GM19351 (cell line): Measurements from ENCODE around the gene GPR37L1.
"Not testable (repeated sequence)": the region's sequence is repeated elsewhere in the genome, so short reads cannot be mapped to it uniquely, and the experiment has no call there.

Experiments
- ATAC-seq: cut with Tn5 transposase; IDR thresholded peaks from one replicate; pipeline ENCODE4 v1.9.1; 2021; ENCODE audit warnings: mild to moderate bottlenecking, moderate library complexity; ENCODE audit not compliant: unreplicated experiment

GPR37L1 gene

DNA sequence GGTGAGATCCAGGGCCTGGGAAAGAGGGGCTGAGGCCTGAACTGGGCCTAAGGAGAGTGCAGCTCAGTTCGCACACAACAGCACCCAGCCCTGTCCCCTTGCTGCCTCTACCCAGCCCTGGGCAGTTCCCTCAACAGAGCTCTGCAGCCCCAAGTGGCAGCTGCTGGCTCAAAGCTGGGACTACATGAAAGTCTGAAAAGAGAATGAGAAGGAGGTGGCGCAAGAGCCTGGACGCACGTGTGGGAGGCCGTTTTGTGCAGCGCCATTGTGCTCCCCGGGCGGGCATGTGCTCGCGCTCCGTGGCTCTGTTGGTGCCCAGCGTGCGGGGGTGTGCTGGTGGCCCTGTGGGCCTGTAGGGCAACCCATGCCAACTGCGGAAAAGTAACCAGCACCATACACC is 10.3 kb downstream of the GPR37L1 start:
- ATAC-seq: no peak

GRCh38 chr1:202133496-202133895 is 10.8 kb downstream of the GPR37L1 start:
- ATAC-seq: no peak

DNA sequence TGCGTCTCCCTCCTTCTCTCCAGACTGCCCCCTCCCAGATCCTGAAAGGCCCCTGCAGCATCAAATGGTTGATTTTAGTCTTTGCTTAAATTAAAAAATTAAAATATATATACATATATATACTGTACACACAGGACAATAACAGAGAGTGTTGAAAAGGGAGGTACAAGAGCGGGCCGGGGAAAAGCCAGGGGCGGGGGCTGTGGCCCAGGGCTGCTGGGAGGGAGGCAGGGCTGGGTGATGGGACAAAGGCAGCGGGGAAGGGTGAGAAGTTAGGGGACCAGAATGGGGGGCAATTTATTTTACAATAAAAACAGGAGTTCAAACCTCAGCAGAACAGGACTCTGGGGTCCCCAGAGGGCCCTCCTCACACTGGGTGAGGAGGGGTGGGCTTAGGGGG is 11.3 kb downstream of the GPR37L1 start:
- ATAC-seq: no peak

DNA sequence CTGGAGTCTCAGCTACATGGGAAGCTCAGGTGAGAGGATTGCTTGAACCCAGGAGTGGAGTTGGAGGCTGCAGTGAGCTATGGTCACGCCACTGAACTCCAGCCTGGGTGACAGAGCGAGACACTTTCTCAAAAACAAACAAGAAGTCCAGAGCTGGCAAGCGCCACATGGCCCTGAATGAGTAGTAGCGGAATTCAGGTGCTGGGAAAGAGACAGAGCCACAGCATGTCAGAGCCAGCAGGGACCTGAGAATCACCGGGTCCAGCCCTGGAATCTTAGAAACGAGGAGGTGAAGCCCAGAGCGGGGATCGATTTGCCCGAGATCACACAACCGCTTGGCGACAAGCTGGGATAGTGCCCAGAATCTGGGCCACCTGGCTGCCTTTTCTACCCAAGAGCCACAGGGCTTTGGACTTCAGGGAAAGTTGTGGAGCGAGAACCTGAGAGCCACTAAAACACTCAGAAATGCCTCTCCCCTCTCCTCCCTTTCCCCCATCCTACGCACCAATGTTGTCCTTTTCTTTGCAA is 12.0 kb downstream of the GPR37L1 start:
- no peak for ATAC-seq

- peak; percentile 70 for ATAC-seq
Observed at GRCh38 chr1:202135221-202135721, 12.6 kb downstream of the GPR37L1 start.

DNA sequence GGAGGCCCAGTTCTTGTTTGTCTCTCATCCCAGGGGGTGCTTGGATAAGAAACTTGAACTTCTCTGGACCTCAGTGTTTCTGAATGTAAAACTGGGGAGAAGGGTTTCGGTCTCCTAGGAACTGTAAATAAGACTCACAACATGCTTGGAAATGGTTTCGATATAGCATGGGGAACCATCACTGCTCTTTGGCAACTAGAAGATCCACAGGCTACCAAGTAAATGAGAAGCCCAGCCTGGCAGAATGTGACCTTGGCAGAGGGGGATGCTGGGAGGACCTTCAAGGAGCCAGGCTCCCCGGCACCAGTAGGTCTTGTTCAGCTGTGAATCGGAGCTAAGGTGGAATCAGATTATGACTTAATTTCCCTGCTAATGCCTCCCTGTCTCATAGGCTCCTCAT is 18.1 kb downstream of the GPR37L1 start:
- ATAC-seq: no peak

DNA sequence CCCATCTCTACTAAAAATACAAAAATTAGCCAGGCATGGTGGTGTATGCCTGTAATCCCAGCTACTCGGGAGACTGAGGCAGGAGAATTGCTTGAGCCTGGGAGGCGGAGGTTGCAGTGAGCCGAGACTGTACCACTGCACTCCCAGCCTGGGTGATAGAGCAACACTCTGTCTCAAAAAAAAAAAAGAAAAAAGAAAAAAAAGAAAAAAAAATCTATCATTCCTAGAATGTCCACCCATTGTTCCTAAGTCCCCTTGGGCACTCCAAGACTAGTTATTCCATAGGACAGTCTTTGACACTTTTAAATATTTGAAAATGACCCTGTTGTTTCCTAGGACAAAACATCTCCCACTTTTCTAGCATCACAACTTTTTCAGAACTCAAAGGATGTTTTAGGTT is 18.8 kb downstream of the GPR37L1 start:
- not testable (repeated sequence) for ATAC-seq

- peak; percentile 26 for ATAC-seq
Observed at GRCh38 chr1:202143011-202143767, 20.5 kb downstream of the GPR37L1 start.

GRCh38 chr1:202143768-202144401 is 21.2 kb downstream of the GPR37L1 start:
- ATAC-seq: peak; percentile 39

DNA sequence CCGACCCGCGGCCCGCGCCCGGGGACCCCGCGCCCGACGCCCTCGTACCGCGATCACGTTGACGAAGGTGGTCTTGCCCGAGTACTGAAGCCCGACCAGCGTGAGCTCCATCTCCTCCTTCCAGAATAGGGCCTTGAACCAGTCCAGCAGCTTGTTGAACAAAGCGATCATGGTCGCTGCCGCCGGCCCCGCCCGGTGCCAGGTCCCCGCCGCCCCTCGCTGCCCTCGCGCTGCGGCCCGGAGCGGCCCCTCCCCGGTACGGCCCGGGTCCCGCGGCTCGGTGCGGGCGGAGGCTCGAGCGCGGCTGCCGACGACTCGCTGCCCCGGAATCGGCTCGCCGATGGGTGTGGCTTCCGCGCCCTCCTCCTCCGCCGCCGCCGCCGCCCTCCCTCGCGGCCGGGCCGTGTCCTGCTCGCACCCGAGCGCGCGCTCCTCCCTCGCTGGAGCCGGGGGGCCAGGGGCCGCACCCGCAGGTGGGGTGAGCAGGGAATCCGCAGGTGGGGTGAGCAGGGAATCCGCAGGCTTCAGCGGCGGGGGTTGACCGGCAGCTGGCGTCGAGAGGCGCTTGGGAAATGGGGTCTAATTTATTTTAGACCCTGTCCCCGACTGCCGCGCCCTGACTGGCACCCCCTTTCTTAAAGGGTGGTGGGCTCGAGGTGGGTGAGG is 21.8 kb downstream of the GPR37L1 start, which contains the start of gene ARL8A:
ARL8A (minus strand) TSS at position 336 of the 666 bp plus-strand sequence; CDS start at position 171, 165 bp downstream.
- peak; percentile 62 for ATAC-seq

DNA sequence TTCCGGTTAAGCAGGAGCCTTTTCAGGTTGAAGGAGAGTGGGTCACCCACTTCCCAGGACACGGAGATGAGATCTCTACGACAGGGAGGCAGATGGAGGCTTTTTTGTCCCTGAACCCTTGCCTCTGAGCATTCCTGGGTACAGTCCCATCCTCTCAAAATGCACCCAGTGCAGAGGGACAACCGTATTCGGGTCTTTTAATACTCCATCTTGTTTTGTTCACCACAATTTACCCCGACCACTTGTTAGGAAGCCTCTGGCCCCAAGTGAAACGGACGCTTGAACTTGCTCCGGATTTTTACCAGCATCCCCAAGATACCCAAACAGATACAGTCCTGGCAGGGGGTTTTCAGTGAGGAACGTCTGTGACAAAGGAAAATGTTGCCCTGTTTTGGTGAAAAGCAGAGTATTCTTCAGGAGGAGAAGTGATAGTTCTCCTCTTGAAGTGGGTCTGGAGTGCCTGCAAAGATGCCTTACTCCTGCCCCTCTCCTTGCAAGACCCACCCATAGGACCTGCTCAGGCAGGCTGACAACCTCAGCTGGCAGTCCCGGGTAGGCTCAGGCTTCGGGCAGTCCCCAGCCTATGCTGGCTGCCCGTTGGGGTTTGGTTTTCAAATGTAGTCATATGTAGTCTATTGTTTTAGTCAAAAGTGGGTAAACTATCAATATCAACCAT is 22.5 kb downstream of the GPR37L1 start:
- ATAC-seq: peak; percentile 6

GRCh38 chr1:202145744-202146140 is 23.0 kb downstream of the GPR37L1 start:
- not testable (repeated sequence) for ATAC-seq

- ATAC-seq: no peak
Observed at GRCh38 chr1:202146279-202146678, 23.6 kb downstream of the GPR37L1 start.

GRCh38 chr1:202146993-202147392 is 24.3 kb downstream of the GPR37L1 start:
- no peak for ATAC-seq

DNA sequence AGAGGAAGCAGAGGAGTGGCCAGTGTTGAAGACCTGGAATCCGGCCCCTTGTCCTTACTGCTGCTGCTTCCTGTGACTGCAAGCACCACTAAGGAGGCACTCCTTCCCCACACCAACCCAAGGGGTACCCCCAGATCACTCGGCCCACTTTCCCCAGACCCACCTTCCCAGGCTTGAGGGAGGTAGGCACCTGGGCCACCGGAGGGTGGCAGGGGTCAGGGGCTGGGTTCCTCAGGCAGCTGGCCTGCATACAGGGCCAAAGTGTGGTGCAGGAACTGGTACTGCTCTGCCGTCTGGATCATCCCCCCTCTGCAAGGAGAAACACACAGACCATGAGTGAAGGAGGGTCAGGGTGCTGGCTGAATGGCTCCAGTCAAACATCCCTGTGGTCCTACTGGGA is 25.7 kb downstream of the GPR37L1 start:
- ATAC-seq: no peak

DNA sequence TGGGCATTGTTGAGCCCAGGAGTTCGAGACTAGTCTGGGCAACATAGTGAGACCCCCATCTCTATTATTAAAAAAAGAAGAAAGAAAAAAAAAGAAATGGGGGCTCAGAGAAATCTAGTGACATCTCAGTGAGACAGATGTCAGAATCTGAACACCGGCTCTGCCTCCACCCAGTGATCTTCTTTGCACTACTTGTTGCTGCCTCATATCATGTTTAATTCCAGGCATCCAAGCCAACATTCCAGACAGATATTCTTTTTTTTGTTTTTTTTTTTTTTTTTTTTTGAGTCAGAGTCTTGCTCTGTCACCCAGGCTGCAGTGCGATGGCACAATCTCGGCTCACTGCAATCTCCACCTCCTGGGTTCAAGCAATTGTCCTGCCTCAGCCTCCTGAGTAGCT is 26.8 kb downstream of the GPR37L1 start:
- no peak for ATAC-seq

GRCh38 chr1:202150187-202150586 is 27.5 kb downstream of the GPR37L1 start:
- no peak for ATAC-seq

DNA sequence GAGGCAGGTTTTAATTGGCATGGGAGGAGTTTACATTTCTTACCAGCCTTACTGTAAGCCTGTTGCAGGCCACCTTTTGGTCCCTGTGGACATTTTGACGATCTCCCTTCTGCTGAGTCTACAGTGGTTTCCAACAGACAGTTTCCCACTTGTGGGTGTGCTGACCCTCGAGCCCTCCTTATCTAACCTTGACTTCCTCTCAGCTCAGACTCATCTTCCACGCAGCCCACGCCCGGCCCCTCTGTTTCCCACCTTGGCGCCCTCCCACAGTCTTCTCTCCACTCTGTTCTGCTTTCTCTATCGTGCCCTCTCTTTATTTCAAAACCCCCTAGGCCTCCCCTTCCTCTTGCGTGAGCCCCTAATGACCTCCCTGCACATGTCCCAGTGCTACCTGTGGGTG is 27.9 kb downstream of the GPR37L1 start:
- ATAC-seq: no peak

DNA sequence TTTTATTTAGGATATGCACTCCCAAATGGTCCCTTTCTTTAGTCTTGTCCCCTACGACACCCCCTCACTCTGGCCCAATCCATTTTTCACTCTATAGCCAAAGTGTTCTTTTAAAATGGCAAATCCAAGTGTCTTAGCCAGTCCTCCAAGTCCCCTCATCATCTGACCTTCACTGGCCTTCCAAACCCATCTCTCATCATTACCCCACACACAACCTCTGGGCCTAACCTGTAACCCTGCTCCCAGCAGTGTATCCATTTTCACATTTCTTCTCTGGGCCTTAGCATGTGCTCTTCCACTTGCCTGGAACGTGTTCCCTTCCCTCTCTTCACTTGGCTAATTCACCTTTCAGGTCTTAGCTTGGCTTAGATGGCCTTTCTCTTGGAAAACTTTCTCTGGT is 28.3 kb downstream of the GPR37L1 start:
- ATAC-seq: no peak

DNA sequence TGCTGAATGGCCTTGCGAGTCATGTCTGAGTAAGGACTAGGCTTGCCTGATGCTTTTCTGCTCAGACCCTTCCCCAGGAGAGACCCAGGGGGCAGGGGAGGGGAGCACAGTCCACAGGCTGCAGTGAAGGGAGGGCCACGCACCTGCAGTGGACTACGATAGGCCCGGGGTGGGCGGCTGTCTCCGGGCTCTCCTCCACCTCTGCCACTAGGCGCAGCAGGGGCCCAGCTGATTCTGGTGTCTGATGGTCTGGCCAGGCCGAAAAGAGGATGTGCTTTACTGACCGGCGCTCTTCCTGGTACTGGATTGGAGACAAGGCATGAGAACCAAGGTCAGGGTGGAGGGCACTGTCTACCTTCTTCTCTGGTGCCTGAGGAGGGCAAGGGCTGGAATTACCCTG is 29.7 kb downstream of the GPR37L1 start:
- no peak for ATAC-seq

DNA sequence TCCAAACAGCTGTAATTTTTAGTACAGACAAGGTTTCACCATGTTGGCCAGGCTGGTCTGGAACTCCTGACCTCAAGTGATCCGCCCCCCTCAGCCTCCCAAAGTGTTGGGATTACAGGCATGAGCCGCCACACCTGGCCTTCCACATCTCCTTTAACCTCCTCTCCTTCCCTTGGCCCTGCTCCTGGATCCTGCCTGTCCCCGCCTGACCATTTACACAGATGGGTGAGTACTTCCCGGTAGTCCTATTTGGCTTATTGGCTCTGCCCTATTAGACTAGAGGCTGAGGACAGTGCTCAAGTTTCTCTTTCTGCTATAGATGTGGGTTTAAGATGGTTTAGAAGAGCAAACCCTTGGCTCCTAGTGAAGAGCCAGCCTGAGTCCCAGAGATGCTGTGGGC is 30.6 kb downstream of the GPR37L1 start:
- no peak for ATAC-seq
